Body of pancreas (tissue), 4 donors: ENCODE measurements around the gene EGLN1. TPM values are rescaled to one million over a fixed set of nuclear protein-coding genes. Genes with fewer than 3 reads are reported as not detected.
"Not testable (repeated sequence)": the region's sequence is repeated elsewhere in the genome, so short reads cannot be mapped to it uniquely, and the experiment has no call there.

Experiments used
- ATAC-seq: fragments of 150-250 bp; one replicate; pipeline ENCODE4 v1.9.1; 2016
- DNase-seq, 4 donors: peaks; one replicate each; pipeline ENCODE4 v3.0.0-alpha.2; 2019
- H3K27ac ChIP-seq, 4 donors: fragments of 200-600 bp; sonication (generic); 1 replicate in 3 of 4; 2 replicates in 1 of 4; pipeline versions ENCODE4 v1.5.1 to v1.6.1; 2016 to 2019; ENCODE audit warnings: mild to moderate bottlenecking in 1 of 4, mixed read lengths in 1 of 4, moderate library complexity in 1 of 4
- H3K27me3 ChIP-seq, 2 donors: fragments of 200-600 bp; sonication (generic); one replicate each; pipeline ENCODE4 v1.6.0; 2016; ENCODE audit warnings: mild to moderate bottlenecking in 1 of 2
- H3K36me3 ChIP-seq, 2 donors: fragments of 200-600 bp; sonication (generic); replicated peaks in 1 of 2; 2 replicates each; pipeline ENCODE4 v1.5.1; 2016; ENCODE audit warnings: low read depth in 2 of 2; ENCODE audit not compliant: insufficient read depth in 1 of 2
- H3K4me1 ChIP-seq: fragments of 200-600 bp; sonication (generic); one replicate; pipeline ENCODE4 v1.6.0; 2016
- H3K4me3 ChIP-seq, 2 donors: fragments of 200-600 bp; sonication (generic); 1 replicate in 1 of 2; 2 replicates in 1 of 2; pipeline ENCODE4 v1.5.1; 2016 to 2019
- H3K9me3 ChIP-seq, 3 donors: fragments of 200-600 bp; sonication (generic); 1 replicate in 2 of 3; 2 replicates in 1 of 3; pipeline ENCODE4 v1.5.1; 2016
- POLR2A ChIP-seq, 3 donors: fragments of 450-650 bp; IDR thresholded peaks; one replicate each; pipeline ENCODE4 v1.6.1; 2016; ENCODE audit warnings: antibody characterized with exemption in 3 of 3, mild to moderate bottlenecking in 2 of 3
- WGBS, 2 donors: methylation state at CpG; one replicate each; pipeline ENCODE4 v1.1.5; 2017; 5-methylcytosine and 5-hydroxymethylcytosine counted together
- intact Hi-C: fragments of 100-400 bp; cut with DNase I; formaldehyde crosslinking; loops from one replicate; pipeline ENCODE4 v1.15.1; 2023
- total RNA-seq, 2 donors: library from RNA; depleted of rRNA; stranded (reverse); fragments of >200 nt; gene quantifications; one replicate each; pipeline ENCODE4 v1.1.0, GENCODE V29; 2016
- TF ChIP-seq, protein P1 (sequence below), 7 experiments: fragments of 450-650 bp in 4 of 7; fragments of 200-600 bp in 3 of 7; sonication (generic) in 3 of 7; IDR thresholded peaks; one replicate each; pipeline ENCODE4 v1.5.1; 2016 to 2019; ENCODE audit warnings: antibody characterized with exemption in 7 of 7

EGLN1 gene
- total RNA-seq, 2 donors from 2014 or later, result 37.6 to 42.2 TPM

- TF ChIP-seq POLR2A (IDR thresholded peaks at IDR 0.05), result no peak
- TF ChIP-seq, protein P1, sequence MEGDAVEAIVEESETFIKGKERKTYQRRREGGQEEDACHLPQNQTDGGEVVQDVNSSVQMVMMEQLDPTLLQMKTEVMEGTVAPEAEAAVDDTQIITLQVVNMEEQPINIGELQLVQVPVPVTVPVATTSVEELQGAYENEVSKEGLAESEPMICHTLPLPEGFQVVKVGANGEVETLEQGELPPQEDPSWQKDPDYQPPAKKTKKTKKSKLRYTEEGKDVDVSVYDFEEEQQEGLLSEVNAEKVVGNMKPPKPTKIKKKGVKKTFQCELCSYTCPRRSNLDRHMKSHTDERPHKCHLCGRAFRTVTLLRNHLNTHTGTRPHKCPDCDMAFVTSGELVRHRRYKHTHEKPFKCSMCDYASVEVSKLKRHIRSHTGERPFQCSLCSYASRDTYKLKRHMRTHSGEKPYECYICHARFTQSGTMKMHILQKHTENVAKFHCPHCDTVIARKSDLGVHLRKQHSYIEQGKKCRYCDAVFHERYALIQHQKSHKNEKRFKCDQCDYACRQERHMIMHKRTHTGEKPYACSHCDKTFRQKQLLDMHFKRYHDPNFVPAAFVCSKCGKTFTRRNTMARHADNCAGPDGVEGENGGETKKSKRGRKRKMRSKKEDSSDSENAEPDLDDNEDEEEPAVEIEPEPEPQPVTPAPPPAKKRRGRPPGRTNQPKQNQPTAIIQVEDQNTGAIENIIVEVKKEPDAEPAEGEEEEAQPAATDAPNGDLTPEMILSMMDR (IDR thresholded peaks at IDR 0.05), result no peak
- intact Hi-C loops, result no loop called here
- no peaks in the 10 kb centered on the region for H3K27me3 ChIP-seq
- no peak for ATAC-seq
- no peaks in the 10 kb centered on the region for H3K36me3 ChIP-seq
- no peaks in the 10 kb centered on the region for H3K4me1 ChIP-seq
- H3K9me3 ChIP-seq, result no peaks in the 10 kb centered on the region
- no peak overlapping the region for H3K4me3 ChIP-seq
- 35 to 43% methylated on average over 6 of the region's 6 CpGs for WGBS, 2 donors
- peak in 3 of 4 donors; percentile 16 to 45 (median 27) for DNase-seq
- H3K27ac ChIP-seq, result no peak overlapping the region
Measured at GRCh38 chr1:231463541-231463940, 41.5 kb upstream of the EGLN1 start.

- H3K9me3 ChIP-seq, result no peaks in the 10 kb centered on the region
- intact Hi-C loops, result no loop called here
- H3K27me3 ChIP-seq, result no peaks in the 10 kb centered on the region
- no peaks in the 10 kb centered on the region for H3K4me1 ChIP-seq
- 55 to 70% methylated on average over 2 of the region's 2 CpGs for WGBS, 2 donors
- DNase-seq (peak in 1 of 4 donors; percentile 13), ATAC-seq (no peak)
- no peak overlapping the region for H3K27ac ChIP-seq
- H3K36me3 ChIP-seq, result no peaks in the 10 kb centered on the region
- no peak for TF ChIP-seq POLR2A (IDR thresholded peaks at IDR 0.05)
- TF ChIP-seq, protein P1 (IDR thresholded peaks at IDR 0.05), result no peak
- H3K4me3 ChIP-seq, result no peak overlapping the region
Measured at GRCh38 chr1:231460614-231461013, 38.5 kb upstream of the EGLN1 start.

- H3K36me3 ChIP-seq, H3K4me1 ChIP-seq, ATAC-seq, DNase-seq, intact Hi-C loops, H3K4me3 ChIP-seq, H3K9me3 ChIP-seq, H3K27ac ChIP-seq, H3K27me3 ChIP-seq: not testable (repeated sequence)
- WGBS, 2 donors, result 90 to 100% methylated on average over 1 of the region's 1 CpG
Measured at GRCh38 chr1:231459438-231459837, 37.4 kb upstream of the EGLN1 start.

GRCh38 chr1:231457956-231458355 is 35.9 kb upstream of the EGLN1 start:
- H3K9me3 ChIP-seq, H3K36me3 ChIP-seq, DNase-seq, H3K4me1 ChIP-seq, H3K4me3 ChIP-seq, ATAC-seq, H3K27ac ChIP-seq, H3K27me3 ChIP-seq, intact Hi-C loops: not testable (repeated sequence)

- H3K36me3 ChIP-seq, H3K4me3 ChIP-seq, H3K27me3 ChIP-seq, intact Hi-C loops, H3K9me3 ChIP-seq, DNase-seq, H3K27ac ChIP-seq, ATAC-seq, H3K4me1 ChIP-seq: not testable (repeated sequence)
- 91 to 93% methylated on average over 16 to 24 of the region's 29 CpGs for WGBS, 2 donors
Measured at GRCh38 chr1:231454133-231454532, 32.0 kb upstream of the EGLN1 start.

GRCh38 chr1:231446138-231446537 is 24.1 kb upstream of the EGLN1 start:
- Histone ChIP-seq H3K4me1 (no peaks in the 10 kb centered on the region), H3K27me3 (no peaks in the 10 kb centered on the region), H3K4me3 (no peak overlapping the region), H3K9me3 (no peaks in the 10 kb centered on the region), H3K36me3 (no peaks in the 10 kb centered on the region), H3K27ac (no peak overlapping the region)
- DNase-seq, result no peak
- TF ChIP-seq, protein P1 (IDR thresholded peaks at IDR 0.05), result no peak
- no peak for TF ChIP-seq POLR2A (IDR thresholded peaks at IDR 0.05)
- no peak for ATAC-seq
- WGBS, 2 donors, result 66 to 73% methylated on average over 5 of the region's 5 CpGs
- intact Hi-C loops, result no loop called here
